ENCODE results near the gene RNF25. TPM values are rescaled to one million over a fixed set of nuclear protein-coding genes. Genes with fewer than 3 reads are reported as not detected.

RNF25 gene
- total RNA-seq, 2 donors from 2014 or later: 13.6 to 15.0 TPM

DNA sequence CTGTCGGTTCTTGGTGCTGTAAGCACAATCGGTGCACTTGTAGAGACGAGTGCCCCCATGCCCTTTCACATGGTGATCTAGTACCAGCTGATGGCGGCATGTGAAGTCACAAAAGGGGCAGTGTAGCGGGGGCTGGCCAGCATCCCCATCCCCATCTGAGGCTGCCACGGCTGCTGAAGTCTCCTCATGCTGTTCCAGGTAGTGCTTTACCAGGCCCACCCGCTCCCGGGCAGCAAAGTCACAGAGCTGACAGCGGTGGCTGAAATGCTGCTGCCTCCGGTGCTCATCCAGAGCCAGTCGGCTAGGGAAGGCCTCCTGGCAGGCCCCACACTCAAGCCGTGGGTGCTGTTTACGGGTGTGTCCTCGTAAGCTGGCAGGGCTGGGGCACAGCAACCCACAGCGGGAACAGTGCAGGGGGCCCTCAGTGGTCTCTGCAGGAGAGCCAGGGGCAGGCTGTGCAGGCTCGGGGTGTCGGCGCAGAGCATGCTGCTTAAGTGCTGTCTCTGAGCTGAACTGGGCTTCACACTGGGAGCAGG is 29.6 kb downstream of the RNF25 start:
- ATAC-seq (no peak), DNase-seq (no peak)
- intact Hi-C loops (cut with DNase I): loop anchor here in 1 of 2 donors (10.0 kb wide), 1 partner anchor 57 kb away; no protein-coding TSS in a partner anchor

DNA sequence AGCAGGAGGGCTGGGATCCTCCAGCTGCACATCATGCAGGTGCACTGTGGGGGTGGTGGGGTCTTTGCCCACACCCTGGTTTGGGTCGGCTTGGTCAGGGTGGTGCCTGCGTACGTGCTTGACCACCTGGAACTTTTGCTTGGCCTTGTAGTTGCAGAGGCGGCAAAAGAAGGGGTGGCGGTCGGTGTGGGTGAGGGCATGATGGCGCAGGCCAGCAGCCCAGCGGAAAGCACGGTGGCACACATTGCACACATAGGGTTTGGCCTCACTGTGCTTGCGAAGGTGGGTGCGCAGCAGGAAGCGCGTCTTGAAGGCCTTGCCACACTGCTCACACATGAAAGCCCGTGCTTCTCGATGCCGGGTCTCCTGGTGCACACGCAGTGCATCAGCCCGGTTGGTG is 33.4 kb downstream of the RNF25 start:
- no peak for DNase-seq
- intact Hi-C loops (cut with DNase I): no loop called here
- ATAC-seq: no peak

DNA sequence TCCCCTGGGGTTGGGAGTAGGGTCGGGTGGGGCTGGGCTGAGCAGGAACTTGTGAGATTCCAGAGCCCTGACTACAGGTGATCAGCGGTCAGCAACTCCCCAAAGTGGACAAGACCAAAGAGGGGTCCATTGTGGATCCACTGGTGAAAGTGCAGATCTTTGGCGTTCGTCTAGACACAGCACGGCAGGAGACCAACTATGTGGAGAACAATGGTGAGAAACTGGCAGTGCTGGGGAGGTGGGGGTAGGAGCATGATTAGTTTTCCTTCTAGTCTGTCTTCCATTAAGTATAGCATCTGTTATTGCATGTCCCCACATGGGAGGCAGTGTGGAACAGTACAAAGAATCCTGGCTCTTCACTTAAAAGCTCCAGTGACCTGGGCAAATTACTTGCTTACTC is 36.1 kb downstream of the RNF25 start:
- ATAC-seq: no peak
- DNase-seq: no peak
- intact Hi-C loops (cut with DNase I): no loop called here

DNA sequence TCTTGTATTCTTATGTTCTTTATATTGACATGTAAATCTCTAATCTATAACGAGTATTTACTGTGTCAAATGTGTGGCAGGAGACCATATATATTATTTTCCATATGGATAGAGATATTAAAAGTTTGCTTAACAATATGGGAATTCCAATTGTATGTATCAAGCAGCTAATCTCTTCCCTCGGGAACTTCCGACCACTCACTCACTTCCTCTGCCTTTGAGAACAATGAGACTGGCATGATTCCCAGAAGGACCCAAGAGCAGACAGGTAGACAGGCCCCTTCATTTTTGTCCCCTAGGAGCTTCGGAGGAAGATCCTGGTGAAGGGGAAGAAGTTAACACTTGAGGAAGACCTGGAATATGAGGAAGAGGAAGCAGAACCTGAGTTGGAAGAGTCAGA is 40.0 kb downstream of the RNF25 start:
- intact Hi-C loops (cut with DNase I): no loop called here
- ATAC-seq: no peak
- DNase-seq: no peak

DNA sequence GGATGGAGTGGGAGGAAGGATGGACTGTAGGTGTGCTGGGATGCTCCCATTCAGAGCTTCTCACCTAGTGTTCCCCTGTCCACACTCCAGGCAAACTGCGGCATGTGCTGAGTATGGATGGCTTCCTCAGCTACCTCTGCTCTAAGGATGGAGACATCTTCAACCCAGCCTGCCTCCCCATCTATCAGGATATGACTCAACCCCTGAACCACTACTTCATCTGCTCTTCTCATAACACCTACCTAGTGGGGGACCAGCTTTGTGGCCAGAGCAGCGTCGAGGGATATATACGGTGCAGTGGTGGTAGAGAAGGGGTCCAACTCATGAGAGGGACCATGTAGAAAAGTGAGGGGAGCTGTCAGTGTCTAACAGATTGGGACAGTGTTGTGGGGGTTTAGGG is 43.9 kb downstream of the RNF25 start:
- DNase-seq (no peak), ATAC-seq (no peak)
- intact Hi-C loops (cut with DNase I): no loop called here

DNA sequence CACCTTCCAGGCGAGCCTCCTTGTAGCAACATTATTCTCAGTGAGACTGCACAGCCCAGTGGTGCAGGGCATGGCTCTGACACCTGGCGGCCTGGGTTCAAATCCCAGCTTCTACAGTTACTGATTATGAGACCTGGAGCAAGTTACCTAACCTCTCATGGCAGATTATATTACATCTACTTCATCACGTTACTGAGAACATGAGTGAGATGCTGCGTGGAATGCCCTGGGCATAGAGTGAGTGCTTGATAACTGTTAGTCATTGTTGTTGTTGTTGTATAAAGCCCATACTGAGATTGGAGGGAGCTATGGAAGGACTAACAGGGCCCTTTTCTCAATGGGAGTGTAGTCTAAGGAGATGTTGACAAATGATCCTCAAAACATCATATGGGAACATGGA is 45.4 kb downstream of the RNF25 start:
- intact Hi-C loops (cut with DNase I): no loop called here
- ATAC-seq (no peak), DNase-seq (no peak)

DNA sequence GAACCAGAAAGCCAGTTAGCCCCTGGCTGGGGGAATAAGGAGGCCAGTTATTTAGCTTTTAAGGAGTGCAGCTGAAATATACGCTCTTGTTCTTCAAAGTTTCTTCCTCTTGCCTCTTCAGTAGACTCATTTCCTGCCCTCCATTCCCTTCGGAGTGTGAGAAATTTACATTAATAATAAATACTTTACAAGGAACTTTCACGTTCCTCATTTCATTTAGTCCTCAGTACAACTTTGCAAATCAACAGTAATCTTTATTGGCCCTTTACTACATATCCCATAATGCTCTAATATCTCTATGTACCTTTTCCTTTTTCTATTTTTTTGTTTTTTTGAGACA is 48.5 kb downstream of the RNF25 start:
- intact Hi-C loops (cut with DNase I): no loop called here
- ATAC-seq (no peak), DNase-seq (no peak)

DNA sequence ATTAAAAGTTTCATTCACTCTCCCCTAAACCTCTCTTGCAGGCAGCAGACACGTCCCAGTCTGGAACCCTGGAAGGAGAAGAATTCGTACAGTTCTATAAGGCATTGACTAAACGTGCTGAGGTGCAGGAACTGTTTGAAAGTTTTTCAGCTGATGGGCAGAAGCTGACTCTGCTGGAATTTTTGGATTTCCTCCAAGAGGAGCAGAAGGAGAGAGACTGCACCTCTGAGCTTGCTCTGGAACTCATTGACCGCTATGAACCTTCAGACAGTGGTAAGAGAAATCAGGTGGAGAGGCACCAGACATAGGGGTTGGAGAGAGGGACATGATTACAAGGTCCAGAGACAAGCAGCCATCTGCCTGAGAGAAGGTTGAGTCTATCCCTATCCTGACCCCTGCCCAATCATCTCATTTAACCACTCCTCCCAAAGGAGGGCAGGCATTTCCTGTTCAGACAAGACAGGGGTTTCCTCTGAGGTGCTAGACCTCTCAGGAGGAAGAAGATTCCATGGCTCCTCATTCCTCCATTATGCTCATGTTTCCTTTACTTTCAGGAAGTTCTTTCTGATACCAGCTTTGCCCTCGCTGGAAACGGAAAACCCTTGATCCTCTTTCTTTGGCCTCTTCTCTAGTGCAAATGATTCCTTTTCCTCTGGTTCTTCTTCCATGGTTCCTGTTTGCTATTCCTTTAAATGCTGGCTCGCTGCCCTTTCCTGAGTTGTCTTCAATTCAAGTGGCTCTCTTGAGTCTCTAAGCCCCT is 49.0 kb downstream of the RNF25 start:
- intact Hi-C loops (cut with DNase I): no loop called here
- ATAC-seq: peak; percentile 30 to 47
- DNase-seq: no peak

DNA sequence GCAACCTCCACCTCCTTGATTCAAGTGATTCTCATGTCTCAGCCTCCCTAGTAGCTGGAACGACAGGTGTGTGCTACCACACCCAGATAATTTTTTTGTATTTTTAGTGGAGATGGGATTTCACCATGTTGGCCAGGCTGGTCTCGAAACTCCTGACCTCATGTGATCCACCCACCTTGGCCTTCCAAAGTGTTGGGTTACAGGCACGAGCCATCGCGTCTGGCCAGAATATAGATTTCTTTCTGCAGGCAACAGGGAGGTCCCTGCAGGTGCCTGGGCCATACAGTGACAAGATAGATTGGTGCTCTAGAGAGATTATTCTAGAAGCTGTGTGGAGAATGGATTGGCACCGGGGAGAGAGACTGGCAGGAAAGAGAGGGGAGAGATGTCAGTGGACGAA is 50.8 kb downstream of the RNF25 start:
- intact Hi-C loops (cut with DNase I): no loop called here
- DNase-seq: no peak
- ATAC-seq: no peak

DNA sequence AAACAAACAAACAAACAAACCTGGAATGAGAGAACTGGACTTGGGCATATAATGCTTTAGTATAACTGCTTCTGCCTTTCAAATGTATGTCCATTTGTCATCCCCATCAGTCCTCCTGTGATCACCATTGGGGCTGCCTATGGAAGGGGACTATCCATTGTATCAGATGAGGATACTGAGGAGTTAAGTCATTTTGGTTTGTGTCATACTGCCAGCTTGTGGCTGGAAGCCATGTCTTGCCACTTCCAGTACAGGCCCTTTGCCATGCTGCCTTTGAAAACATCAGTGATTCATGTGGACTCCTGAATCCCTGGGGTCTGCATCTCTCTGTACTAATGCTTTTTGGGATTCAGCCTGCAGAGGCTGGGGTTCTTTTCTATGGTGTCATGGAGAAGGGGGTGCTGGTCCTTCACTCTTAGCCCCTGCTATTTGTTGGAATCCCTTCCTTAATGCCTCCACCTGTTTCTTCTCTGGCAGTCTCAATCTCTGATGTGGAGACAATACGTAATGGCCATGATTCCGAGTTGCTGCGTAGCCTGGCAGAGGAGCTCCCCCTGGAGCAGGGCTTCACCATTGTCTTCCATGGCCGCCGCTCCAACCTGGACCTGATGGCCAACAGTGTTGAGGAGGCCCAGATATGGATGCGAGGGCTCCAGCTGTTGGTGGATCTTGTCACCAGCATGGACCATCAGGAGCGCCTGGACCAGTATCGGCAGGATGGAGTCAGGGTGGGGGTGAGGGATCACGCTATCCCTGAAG is 53.5 kb downstream of the RNF25 start:
- no peak for ATAC-seq
- intact Hi-C loops (cut with DNase I): no loop called here

DNA sequence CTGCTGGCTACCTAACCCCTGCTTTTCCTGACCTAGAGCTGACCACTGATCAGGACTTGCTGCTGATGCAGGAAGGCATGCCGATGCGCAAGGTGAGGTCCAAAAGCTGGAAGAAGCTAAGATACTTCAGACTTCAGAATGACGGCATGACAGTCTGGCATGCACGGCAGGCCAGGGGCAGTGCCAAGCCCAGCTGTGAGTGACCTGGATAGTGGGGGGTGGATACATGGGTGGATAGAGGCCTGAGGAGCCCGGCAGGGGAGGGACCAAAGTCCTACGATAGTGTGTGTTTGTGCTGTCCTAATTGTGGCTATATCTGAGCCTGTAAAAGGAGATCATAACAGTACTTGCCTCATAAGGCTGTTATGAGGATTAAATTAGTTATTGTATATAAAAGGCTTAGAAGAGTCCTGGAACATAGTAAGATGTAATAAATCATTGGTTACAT is 55.9 kb downstream of the RNF25 start:
- no peak for DNase-seq
- intact Hi-C loops (cut with DNase I): no loop called here

More for the DNA sequence above, 53.5 kb downstream of the RNF25 start:
- DNase-seq: no peak

More for the DNA sequence above, 55.9 kb downstream of the RNF25 start:
- ATAC-seq: peak in 1 of 2 donors; percentile 14

Other genes with a start within 250 kb of the RNF25 start
- gene USP37, start 103.7 kb downstream of the RNF25 start, total RNA-seq: 1 to 10 TPM; 5.6 to 9.4 TPM
- 10 to 100 TPM; 16.3 to 23.8 TPM for gene CNOT9, start 103.2 kb downstream of the RNF25 start, total RNA-seq
- gene PLCD4, start 64.1 kb downstream of the RNF25 start, total RNA-seq: 1 to 10 TPM in 1 of 2 donors, under 1 TPM in 1; 0.73 to 3.0 TPM
- gene ZNF142, start 12.4 kb downstream of the RNF25 start, total RNA-seq: 10 to 100 TPM; 12.6 to 17.8 TPM
- 10 to 100 TPM; 33.3 to 35.3 TPM for gene BCS1L, start 12.3 kb downstream of the RNF25 start, total RNA-seq
- gene STK36, start 84 bp upstream of the RNF25 start, total RNA-seq: 10 to 100 TPM in 1 of 2 donors, 1 to 10 TPM in 1; 5.6 to 10.0 TPM
- gene TTLL4, start 38.8 kb upstream of the RNF25 start, total RNA-seq: 10 to 100 TPM in 1 of 2 donors, 1 to 10 TPM in 1; 8.0 to 12.3 TPM
- gene CYP27A1, start 110.1 kb upstream of the RNF25 start, total RNA-seq: 10 to 100 TPM; 13.8 to 17.4 TPM
- under 1 TPM; 0.10 to 0.18 TPM for gene PRKAG3, start 159.8 kb upstream of the RNF25 start, total RNA-seq
- gene WNT6, start 187.8 kb upstream of the RNF25 start, total RNA-seq: 1 to 10 TPM; 1.8 TPM
- under 1 TPM in 1 of 2 donors, not detected in 1; 0.52 TPM for gene WNT10A, start 208.8 kb upstream of the RNF25 start, total RNA-seq

Measured in left cardiac atrium (tissue), 4 donors.